RWPE2 (cell line): ENCODE results near the gene SYT2.

Experiments used
- ATAC-seq: fragments of 200-7000 bp; cut with Tn5 transposase; 3 replicates; pipeline ENCODE4 v1.9.1; 2021; ENCODE audit warnings: low read depth
- DNase-seq: peaks from one replicate; pipeline ENCODE4 v3.0.0-alpha.2; 2020; ENCODE audit warnings: low spot score
- H3K27ac ChIP-seq: fragments of 450-650 bp; 2 replicates; pipeline ENCODE4 v1.5.1; 2017; ENCODE audit warnings: mild to moderate bottlenecking; ENCODE audit not compliant: poor library complexity, severe bottlenecking
- H3K27me3 ChIP-seq: fragments of 250-450 bp; sonication (Bioruptor Pico); 2 replicates; pipeline ENCODE4 v1.5.1; 2021; ENCODE audit warnings: mild to moderate bottlenecking, moderate library complexity; ENCODE audit not compliant: insufficient read depth, poor library complexity, severe bottlenecking
- H3K36me3 ChIP-seq: fragments of 250-450 bp; sonication (Bioruptor Pico); 2 replicates; pipeline ENCODE4 v1.5.1; 2020; ENCODE audit warnings: low read depth, mild to moderate bottlenecking, moderate library complexity
- H3K4me1 ChIP-seq: fragments of 250-450 bp; sonication (Bioruptor Pico); 2 replicates; pipeline ENCODE4 v1.5.1; 2021; ENCODE audit warnings: mild to moderate bottlenecking, moderate library complexity; ENCODE audit not compliant: insufficient read depth, poor library complexity, severe bottlenecking
- H3K4me3 ChIP-seq: fragments of 250-450 bp; sonication (Bioruptor Pico); 2 replicates; pipeline ENCODE4 v1.5.1; 2021; ENCODE audit warnings: mild to moderate bottlenecking, moderate library complexity; ENCODE audit not compliant: severe bottlenecking
- H3K9me3 ChIP-seq: fragments of 250-450 bp; sonication (Bioruptor Pico); 2 replicates; pipeline ENCODE4 v1.5.1; 2021; ENCODE audit warnings: mild to moderate bottlenecking, moderate library complexity; ENCODE audit not compliant: severe bottlenecking
- TF ChIP-seq, protein P1 (sequence below): fragments of 450-650 bp; IDR thresholded peaks from one replicate; pipeline ENCODE4 v1.5.1; 2017; ENCODE audit warnings: mild to moderate bottlenecking, moderate library complexity; ENCODE audit not compliant: poor library complexity, severe bottlenecking

The SYT2 gene

DNA sequence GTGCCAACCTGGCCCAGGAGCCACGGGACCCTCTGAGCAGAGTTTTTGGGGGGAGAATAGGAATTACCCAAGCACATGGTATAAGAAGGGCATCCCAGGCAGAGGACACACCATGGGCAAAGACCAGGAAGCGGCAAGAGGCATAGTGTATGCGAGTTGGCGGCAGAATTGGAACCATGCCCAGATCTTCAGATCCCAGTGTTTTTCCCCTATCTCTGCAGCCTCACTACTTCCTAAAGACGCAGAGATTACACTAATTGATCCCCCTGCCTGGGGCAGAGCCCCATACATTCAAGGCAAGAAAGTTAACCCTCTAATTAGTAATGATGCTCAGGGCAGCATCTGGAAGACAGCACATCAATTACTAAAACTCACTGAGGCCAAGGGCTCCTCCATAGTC is 48.2 kb downstream of the SYT2 start:
- TF ChIP-seq, protein P1, sequence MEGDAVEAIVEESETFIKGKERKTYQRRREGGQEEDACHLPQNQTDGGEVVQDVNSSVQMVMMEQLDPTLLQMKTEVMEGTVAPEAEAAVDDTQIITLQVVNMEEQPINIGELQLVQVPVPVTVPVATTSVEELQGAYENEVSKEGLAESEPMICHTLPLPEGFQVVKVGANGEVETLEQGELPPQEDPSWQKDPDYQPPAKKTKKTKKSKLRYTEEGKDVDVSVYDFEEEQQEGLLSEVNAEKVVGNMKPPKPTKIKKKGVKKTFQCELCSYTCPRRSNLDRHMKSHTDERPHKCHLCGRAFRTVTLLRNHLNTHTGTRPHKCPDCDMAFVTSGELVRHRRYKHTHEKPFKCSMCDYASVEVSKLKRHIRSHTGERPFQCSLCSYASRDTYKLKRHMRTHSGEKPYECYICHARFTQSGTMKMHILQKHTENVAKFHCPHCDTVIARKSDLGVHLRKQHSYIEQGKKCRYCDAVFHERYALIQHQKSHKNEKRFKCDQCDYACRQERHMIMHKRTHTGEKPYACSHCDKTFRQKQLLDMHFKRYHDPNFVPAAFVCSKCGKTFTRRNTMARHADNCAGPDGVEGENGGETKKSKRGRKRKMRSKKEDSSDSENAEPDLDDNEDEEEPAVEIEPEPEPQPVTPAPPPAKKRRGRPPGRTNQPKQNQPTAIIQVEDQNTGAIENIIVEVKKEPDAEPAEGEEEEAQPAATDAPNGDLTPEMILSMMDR, result no peak
- Histone ChIP-seq H3K4me3 (no peak overlapping the region), H3K9me3 (no peaks in the 10 kb centered on the region), H3K36me3 (no peaks in the 10 kb centered on the region), H3K27me3 (peaks cover 13% of the 10 kb centered on the region), H3K27ac (no peak overlapping the region), H3K4me1 (no peaks in the 10 kb centered on the region)
- no peak for ATAC-seq
- peak; percentile 18 for DNase-seq

DNA sequence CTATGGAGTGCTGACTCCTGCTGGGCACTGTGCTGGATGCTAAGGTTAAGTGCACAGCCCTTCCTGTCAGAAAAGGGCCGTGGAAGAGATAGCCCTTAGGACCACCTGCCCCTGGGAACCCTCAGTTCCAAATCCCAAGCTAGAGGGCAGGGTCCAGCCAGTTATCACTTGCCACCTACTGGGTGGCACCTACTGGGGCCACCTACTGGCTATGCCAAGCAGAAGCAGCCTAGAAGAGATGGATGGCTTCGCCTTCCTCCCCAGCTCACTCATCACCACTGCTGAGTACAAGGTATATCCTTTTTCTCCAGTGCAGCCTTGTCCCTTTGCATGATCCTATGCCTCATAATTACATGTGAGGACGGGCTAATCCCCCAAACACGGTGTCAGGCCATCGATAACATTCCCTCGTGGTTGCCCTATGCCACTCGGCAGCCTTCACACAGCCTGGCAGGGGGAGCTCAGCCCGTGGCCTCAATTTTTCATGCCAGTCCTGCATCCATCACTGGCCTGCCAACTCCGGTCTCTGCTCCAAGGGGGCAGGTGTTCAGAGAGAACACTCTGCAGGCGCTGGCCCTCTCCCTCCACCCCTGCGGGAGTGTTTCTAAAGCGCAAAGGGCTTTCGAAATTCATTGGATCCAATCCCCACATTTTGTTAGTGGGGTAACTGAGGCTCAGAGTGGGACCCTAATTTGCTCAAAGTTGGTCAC is 49.0 kb downstream of the SYT2 start:
- H3K9me3 ChIP-seq, result no peaks in the 10 kb centered on the region

DNA sequence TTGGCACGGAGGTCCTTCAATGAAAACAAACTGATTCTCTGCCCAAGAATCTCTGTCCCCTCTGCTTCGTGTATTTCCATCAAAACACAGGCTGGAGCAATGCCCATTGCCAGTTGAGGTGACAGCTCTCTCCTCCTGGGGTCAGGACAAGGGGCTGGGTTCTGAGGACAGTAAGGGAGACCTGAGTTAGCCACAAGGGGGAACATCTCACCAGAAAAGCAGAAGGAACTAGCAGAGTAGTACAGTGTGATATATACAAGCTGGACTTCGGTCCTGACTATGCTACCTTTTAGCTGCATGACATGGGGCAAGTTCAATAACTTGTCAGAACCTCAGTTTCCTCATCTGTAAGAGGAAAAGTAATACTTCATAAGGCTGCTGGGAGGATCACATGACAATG is 50.3 kb downstream of the SYT2 start:
- Histone ChIP-seq H3K27ac (no peak overlapping the region), H3K4me1 (no peaks in the 10 kb centered on the region), H3K36me3 (no peaks in the 10 kb centered on the region), H3K9me3 (no peaks in the 10 kb centered on the region), H3K4me3 (no peak overlapping the region), H3K27me3 (peaks cover 19% of the 10 kb centered on the region)
- TF ChIP-seq, protein P1, result no peak
- ATAC-seq, result no peak
- DNase-seq, result no peak

More for the DNA sequence above, 49.0 kb downstream of the SYT2 start:
- Histone ChIP-seq H3K36me3 (no peaks in the 10 kb centered on the region), H3K4me1 (no peaks in the 10 kb centered on the region), H3K4me3 (no peak overlapping the region), H3K27me3 (peaks cover 18% of the 10 kb centered on the region), H3K27ac (no peak overlapping the region)
- ATAC-seq (0 out of 3 replicates have a peak, but pooled peaks have one; percentile 22), DNase-seq (peak; percentile 20)
- TF ChIP-seq, protein P1, result peak; percentile 25

DNA sequence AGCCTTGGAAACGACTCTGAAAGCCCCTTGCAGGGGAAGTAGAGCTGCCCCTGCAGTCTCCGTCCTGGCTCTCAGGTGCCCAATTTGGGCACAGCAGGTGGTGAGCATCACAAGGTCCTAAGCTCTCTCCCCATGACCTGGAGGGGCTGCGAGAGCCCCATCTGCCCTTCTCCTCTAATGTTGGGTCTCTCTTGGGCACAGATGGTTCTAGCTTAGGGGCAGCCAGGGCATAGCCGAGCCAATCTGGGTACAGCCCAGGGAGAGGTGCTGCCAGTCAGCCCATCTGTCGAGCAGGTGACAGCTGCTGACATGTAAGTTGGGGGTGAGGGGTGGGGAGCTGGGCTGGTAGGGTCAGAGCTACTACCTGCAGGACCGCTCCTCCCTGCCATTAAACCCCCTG is 50.7 kb downstream of the SYT2 start:
- H3K27ac ChIP-seq, result no peak overlapping the region
- H3K36me3 ChIP-seq, result no peaks in the 10 kb centered on the region
- DNase-seq (no peak), ATAC-seq (no peak)
- peaks cover 19% of the 10 kb centered on the region for H3K27me3 ChIP-seq
- H3K4me3 ChIP-seq, result no peak overlapping the region
- no peaks in the 10 kb centered on the region for H3K9me3 ChIP-seq
- no peaks in the 10 kb centered on the region for H3K4me1 ChIP-seq
- TF ChIP-seq, protein P1, result no peak

DNA sequence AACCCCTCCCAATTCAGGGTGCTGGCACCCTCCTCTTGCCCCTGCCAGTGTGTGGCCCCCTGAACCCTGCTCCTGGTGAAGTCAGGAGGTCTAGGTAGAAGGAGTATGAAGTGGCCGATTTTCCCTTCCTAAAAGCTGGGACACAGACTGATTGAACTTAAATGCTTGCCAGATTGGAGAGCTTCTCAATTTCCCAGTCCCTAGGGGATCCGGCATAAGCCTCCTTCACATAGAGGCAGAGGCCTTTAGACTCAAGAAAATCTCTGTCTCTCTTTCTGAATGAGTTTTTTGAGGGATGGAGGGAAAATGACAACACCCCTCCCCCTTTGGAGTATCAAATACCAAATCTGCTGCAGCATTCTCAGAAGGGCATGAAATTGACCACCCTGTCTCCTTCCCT is 51.5 kb downstream of the SYT2 start:
- Histone ChIP-seq H3K4me1 (no peaks in the 10 kb centered on the region), H3K27me3 (peaks cover 19% of the 10 kb centered on the region)

More for the DNA sequence above, 51.5 kb downstream of the SYT2 start:
- Histone ChIP-seq H3K27ac (no peak overlapping the region), H3K4me3 (no peak overlapping the region), H3K36me3 (no peaks in the 10 kb centered on the region), H3K9me3 (no peaks in the 10 kb centered on the region)
- ATAC-seq, result no peak
- TF ChIP-seq, protein P1, result no peak
- no peak for DNase-seq
